HCEC 1CT (cell line): Measurements from ENCODE around the gene RNU4-1.

ENCODE experiments used
- DNase-seq: peaks from one replicate; pipeline ENCODE4 v3.0.0-alpha.2; 2017

RNU4-1 gene

GRCh38 chr12:120287491-120287890 lies 5.5 kb downstream of the RNU4-1 start:
- DNase-seq: no peak

DNA sequence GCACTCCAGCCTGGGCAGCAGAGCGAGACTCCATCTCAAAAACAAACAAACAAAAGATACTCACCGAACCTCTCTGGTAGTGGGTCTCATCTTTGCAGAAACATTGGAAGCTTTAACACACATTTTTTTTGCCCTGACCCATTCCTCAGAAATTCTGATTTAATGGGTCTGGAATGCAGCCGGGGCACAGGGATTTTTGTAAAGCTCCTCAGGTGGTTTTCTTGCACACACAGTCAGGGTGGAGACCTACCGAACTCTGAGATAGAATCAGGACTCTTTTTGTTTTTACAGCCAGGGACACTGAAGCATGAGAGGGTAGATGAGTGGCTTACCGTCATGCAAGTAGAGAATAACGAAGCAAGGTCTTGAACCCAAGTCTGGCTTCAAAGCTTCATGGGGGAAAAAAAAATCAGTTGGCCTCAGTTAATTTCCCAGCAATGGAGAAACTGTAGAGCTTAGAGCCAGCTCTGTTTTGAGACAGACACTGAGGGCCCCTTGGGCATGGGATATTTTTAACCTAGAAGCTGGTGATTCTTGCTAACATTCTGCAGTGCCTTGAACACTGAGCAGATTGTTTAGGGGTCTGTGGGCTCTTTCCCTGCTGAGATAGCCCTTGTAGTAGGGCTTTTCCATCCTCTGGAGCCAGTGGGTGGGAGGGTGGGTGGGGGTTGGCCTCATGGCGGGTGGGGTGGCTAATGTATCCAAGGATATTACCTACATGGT lies 6.1 kb downstream of the RNU4-1 start:
- no peak for DNase-seq

DNA sequence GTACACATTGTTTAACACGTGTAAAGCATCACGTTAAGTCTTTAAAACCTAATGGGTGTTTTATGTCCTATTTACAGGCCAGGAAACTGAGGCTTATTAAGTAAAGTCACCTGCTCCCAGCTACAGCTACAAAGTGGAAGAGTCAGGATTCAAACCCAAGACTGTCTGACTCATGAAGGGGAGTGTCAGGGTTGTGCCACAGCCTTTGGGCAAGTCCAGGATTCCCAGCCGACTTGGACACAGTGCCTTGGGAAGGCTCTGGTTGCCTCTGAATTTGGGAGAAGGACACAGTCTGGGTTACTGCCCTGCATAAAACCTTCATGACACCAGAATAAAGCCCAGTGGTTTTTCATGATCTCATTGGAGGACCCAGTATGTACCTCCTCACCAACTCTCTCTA lies 8.7 kb downstream of the RNU4-1 start:
- no peak for DNase-seq

DNA sequence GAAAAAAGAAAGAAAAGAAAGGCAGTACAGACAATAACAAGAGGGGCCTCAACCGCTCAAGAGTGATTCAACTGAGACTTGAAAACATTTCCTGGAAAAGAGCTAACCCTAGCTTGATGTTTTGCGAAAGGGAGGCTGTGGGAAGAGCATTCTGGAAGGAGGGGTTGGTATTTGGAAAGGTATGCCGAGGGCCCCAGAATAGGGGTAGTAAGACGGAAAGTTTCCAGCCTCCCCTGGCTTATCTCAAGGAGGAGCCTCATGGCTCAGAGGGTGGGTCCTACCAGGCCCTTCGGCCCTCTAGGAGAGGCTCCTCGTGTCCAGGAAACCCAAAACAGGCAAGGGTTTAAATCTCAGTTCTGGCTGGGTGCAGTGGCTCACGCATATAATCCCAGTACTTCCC lies 9.7 kb downstream of the RNU4-1 start:
- DNase-seq: no peak

GRCh38 chr12:120278137-120279069 lies 14.6 kb downstream of the RNU4-1 start:
- no peak for DNase-seq

GRCh38 chr12:120276734-120277133 lies 16.3 kb downstream of the RNU4-1 start:
- DNase-seq: peak; percentile 51

- DNase-seq: no peak
These were observed 25.3 kb downstream of the RNU4-1 start for GRCh38 chr12:120267736-120268135.

GRCh38 chr12:120266180-120266870 lies 26.7 kb downstream of the RNU4-1 start:
- DNase-seq: no peak

DNA sequence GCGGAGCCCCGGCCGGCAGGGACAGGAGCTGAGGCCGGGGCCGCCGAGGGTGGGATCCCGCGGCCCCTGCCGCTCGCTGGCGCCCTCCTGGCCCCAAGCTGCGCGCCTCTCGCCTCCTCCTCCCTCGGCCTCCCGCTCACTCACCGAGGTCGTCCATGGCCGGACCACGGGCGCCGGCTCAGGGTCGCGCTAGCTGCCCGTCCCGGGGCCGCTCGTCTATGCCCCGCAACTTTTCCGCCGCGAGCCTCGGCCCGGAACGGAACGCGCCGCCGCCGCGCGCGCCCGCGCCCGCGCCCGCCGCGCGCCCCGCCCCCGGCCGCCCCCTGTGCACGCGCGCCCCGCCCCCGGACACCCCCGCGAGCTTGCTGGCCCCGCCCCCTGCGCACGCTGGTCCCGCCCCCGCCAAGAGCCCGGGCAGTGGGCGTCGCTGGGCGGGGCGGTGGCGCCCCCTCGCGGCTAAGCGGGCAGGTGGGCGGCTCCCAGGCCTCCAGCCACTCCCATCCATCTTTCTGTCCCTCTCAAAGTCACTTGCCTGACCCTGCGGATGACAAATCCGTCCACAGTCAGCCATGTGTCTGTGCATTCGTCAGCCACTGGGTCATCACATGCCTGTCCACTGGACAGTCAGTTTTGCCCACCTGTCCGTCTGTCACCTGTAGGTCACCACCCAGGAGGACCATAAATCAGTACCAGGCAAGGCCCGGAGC lies 27.4 kb downstream of the RNU4-1 start, which contains the start of gene PXN:
Gene PXN, minus strand, starts transcription at position 258 of the 707 bp plus-strand sequence. Its CDS starts 101 bp downstream, at position 157.
- peak; percentile 75 for DNase-seq

GRCh38 chr12:120264904-120265472 lies 28.0 kb downstream of the RNU4-1 start:
- no peak for DNase-seq

DNA sequence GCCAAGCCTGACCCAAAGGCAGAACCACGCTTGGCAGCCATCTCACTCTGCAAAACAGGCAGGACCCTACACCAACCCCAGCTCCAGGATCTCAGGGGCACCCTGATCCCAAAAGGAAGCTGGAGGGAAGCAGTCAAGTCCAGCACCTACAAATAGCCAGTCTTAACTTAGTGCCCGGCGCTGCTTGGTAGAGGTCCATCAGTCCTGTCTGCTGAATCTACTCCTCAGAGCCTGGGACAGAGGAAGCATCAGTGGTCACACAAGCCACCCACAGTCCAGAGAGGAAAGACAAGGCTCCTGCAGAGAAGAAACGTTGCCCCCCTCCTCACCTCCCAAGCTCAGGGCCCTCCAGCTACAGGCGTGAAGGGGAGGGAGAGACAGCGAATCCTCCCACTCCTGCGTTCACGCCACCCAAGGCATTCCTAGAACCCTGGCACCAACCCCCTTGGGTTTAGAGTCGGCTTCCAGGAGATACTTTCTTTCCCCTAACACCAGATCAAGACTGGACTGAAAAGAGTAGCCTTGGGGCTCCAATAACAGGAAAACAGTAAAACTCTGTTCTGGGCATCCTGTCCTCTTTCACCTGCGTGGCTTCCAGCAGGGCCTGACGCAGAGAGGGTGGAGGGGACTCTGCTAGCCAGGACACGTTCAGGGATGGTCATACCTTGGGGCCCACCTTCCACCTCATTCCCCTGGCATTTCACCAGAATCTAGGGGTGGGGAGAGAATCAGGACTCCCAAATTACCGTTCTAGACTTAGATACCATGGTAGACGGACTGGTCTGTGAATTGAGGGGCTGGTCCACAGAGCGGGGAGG lies 28.7 kb downstream of the RNU4-1 start:
- no peak for DNase-seq

DNA sequence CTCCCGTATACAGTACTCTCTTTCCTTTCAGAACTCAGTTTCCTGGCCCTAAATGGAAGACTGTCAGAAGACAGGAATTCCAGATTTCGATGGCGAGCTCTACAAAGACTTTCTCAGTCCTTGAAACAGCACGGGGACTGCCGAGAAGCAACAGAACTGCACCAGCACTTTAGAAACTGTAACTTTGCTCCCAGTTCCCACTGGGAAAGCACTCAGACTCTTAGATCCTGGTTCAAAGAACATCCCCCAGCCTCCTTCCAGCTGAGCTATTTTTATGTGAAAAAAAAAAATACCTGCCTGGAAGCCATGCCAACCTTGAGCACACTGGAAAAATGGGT lies 29.3 kb downstream of the RNU4-1 start:
- DNase-seq: no peak

DNA sequence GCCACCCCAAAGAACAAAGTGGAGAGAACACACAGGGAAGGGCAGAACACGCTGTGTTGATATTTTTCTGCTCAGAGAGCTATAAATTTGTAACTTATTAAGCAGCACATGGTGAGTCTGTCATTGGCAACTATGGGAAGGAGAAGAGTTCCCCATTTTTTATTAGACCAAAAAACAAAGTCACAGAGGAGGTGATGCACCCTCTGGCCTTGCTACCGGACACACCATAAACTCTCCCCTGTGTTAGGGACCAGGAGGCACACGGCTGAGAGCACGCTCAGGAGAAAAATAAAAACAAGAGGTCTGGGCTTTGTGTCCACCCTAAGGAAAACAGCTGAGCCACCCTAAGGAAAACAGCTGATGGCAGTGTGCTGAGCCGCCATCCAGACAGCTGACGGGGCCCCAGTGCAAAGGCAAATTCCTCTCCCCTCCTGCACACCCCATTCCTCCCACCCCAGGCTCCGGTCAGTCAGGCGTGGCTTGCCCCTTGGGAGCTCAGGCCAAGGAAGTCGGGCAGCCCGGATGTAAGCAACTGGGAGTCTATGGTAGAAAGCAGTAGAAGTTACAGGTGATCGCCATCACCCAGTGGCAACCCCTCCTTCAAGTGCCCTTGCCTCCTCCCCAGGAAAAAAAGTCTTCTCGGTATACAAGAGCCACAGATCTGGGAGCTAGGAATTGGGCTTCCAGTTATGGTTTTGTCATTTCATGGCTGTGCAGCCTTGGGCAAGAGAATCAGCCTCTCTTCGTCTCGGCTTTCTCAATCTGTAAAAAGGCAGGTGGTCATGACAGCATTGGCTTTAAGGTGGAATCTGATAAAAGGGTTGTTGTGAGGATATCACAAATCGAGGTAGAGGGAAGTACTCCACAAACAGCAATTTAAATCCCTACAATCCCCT lies 29.9 kb downstream of the RNU4-1 start:
- peak; percentile 49 for DNase-seq

DNA sequence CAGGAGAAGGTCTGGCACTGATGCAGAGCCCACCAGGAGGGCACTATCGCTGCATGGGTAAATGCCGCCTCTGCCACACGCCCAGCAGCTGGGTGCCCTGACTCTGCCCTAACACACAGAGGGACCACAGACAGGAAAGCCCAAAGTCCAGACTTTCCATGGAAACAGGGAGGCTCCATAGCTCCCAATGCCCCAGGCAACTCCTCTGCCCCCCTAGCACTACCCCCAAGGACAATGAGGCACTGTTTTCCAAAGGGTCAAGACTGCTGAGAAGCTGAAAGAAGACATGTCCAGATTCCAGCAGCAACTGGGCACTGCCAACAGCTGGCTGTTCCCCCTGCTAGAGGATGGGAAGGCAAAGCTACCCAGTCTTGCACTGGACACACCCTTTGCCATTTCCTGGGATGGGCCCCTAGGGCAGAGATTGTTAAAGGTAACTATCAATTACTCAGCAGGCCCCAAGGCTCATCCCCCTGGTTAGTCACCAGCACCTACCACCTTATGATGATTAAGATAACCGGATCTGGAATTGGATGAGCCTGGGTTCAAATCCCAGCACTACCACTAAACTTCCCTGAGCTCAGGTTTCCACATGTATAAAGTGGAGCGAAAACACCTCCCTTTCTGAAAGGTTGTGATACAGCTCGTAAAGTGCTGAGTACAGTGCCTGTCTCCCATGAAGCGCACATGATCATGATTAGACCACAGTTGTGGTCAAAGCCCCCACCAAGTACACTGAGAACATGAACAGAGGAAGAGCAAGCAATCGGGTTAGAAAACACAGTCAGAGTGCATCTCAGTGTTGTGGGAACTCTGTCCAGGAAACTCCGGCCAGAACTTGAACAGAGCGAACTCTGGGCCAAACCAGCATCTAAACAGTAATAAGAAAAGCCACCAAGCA lies 30.8 kb downstream of the RNU4-1 start:
- DNase-seq: peak; percentile 37

DNA sequence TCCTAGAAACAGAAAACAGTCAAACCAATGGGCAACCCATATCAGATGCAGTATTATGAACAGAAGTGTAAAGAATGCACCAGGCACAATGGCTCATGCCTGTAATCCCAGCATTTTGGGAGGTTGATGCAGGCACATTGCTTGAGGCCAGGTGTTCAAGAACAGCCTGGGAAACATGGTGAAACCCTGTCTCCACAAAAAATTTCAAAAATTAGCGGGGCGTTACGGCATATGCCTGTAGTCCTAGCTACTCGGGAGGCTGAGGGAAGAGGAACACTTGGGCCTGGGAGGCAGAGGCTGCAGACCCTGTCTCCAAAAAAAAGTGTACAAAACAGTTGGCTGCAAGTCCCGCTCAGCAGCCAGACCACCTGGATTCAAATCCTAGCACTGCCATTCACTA lies 32.4 kb downstream of the RNU4-1 start:
- no peak for DNase-seq

DNA sequence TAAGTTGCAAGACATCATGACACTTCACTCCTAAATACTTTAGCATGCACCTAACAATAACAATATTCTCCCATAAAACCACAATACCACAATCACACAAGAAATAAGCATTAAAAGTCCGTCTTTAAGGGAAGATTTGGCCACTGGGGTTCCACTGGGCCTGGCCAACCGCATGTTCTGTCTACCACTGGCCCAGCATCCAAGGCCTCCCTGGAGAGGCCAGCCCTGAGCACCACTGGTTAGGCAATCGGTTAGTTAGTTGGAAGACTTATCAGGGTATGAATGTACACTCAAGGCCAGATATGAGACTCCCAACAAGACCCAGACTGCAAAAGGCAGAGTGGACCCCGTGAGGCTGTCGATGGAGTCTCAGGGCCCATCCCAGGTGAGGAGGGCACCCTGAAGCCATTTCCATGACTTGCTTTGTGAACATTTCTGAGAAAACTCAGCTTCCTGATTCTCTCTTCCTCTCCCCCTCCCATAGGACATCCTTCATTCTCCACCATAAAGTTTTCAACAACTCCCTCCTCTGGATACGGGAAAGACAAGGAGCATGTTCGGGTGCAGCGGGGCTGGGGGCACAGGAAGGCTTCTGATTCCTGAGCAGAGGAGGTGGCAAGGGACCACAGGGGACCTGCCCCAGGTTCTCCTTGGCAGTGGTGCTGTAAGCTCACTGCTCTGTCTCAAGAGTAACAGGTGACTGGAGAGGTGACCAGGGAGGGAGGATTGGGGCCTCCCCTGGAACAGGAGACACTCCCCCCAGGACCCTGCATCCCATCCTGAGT lies 33.4 kb downstream of the RNU4-1 start:
- DNase-seq: peak; percentile 17

GRCh38 chr12:120258323-120258896 lies 34.6 kb downstream of the RNU4-1 start:
- DNase-seq: no peak
